ENCODE results near the gene YPEL2.

GRCh38 chr17:59372138-59372751 lies 40.8 kb downstream of the YPEL2 start:
- TF ChIP-seq CTCF (IDR thresholded peaks at IDR 0.05): no peak
- no peak for TF ChIP-seq EZH2 (IDR thresholded peaks at IDR 0.05; ENCODE audit: borderline replicate concordance, insufficient read depth, low read depth, low read length, poor library complexity, severe bottlenecking)

Data from B cell (primary cell).